Measurements from ENCODE around the gene TXN.

DNA sequence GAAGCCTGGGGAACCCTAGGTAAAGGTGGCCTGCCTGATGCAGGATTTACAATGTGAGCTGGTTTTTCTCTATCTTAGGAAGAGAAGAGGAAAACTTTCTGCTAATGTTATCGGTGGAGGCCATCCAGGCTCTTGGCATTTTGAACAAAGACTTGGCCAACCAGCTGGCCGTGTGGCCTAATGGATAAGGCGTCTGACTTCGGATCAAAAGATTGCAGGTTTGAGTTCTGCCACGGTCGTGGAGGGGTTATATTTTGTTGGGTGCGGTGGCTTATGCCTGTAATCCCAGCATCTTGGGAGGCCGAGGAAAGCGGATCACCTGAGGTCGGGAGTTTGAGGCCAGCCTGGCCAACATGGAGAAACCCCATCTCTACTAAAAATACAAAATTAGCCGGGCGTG, 58.0 kb downstream of the TXN start:
- TF ChIP-seq POLR2A (IDR thresholded peaks at IDR 0.05) (no peak), CTCF (IDR thresholded peaks at IDR 0.05) (no peak)
